ENCODE results near the gene GPC3.

GRCh38 chrX:133674726-133675470 is 310.5 kb downstream of the GPC3 start:
- TF ChIP-seq CTCF (IDR thresholded peaks at IDR 0.05): no peak
- no peak for TF ChIP-seq POLR2A (IDR thresholded peaks at IDR 0.05)
